GM06990 (cell line): ENCODE results near the gene ADPRHL1.

Source experiments
- DNase-seq: peaks from one replicate; pipeline ENCODE4 v3.0.0-alpha.2; 2011; ENCODE audit not compliant: insufficient read length; ENCODE audit errors: extremely low read depth
- H3K27me3 ChIP-seq: replicated peaks from 2 replicates; pipeline ENCODE4 v1.6.0; 2011; ENCODE audit warnings: low read length; ENCODE audit not compliant: control insufficient read depth, insufficient read depth
- H3K36me3 ChIP-seq: 2 replicates; pipeline ENCODE4 v1.5.1; 2011; ENCODE audit warnings: low read length; ENCODE audit not compliant: control insufficient read depth, insufficient read depth
- H3K4me3 ChIP-seq: replicated peaks from 2 replicates; pipeline ENCODE4 v1.5.1; 2011; ENCODE audit warnings: low read depth, mild to moderate bottlenecking, control low read depth, low read length
- TF ChIP-seq, protein P1 (sequence below): IDR thresholded peaks from 2 replicates; pipeline ENCODE4 v1.5.1; 2011; ENCODE audit warnings: low read length, control low read depth, mild to moderate bottlenecking, inconsistent platforms; ENCODE audit not compliant: insufficient read depth, poor library complexity, severe bottlenecking

Gene ADPRHL1

GRCh38 chr13:113358653-113359190 lies 94.6 kb downstream of the ADPRHL1 start:
- H3K36me3 ChIP-seq = no peaks in the 10 kb centered on the region
- DNase-seq = no peak
- no peaks in the 10 kb centered on the region; the same call in 1 of the 2 replicates for H3K27me3 ChIP-seq
- no peak overlapping the region for H3K4me3 ChIP-seq
- TF ChIP-seq, protein P1, sequence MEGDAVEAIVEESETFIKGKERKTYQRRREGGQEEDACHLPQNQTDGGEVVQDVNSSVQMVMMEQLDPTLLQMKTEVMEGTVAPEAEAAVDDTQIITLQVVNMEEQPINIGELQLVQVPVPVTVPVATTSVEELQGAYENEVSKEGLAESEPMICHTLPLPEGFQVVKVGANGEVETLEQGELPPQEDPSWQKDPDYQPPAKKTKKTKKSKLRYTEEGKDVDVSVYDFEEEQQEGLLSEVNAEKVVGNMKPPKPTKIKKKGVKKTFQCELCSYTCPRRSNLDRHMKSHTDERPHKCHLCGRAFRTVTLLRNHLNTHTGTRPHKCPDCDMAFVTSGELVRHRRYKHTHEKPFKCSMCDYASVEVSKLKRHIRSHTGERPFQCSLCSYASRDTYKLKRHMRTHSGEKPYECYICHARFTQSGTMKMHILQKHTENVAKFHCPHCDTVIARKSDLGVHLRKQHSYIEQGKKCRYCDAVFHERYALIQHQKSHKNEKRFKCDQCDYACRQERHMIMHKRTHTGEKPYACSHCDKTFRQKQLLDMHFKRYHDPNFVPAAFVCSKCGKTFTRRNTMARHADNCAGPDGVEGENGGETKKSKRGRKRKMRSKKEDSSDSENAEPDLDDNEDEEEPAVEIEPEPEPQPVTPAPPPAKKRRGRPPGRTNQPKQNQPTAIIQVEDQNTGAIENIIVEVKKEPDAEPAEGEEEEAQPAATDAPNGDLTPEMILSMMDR = no peak

GRCh38 chr13:113357529-113357928 lies 95.8 kb downstream of the ADPRHL1 start:
- Histone ChIP-seq H3K4me3 (no peak overlapping the region), H3K27me3 (no peaks in the 10 kb centered on the region), H3K36me3 (no peaks in the 10 kb centered on the region)
- no peak for DNase-seq
- TF ChIP-seq, protein P1 = no peak

- Histone ChIP-seq H3K4me3 (no peak overlapping the region), H3K27me3 (no peaks in the 10 kb centered on the region), H3K36me3 (no peaks in the 10 kb centered on the region)
- TF ChIP-seq, protein P1 = no peak
- no peak for DNase-seq
Observed at GRCh38 chr13:113356596-113356995, 96.7 kb downstream of the ADPRHL1 start.

DNA sequence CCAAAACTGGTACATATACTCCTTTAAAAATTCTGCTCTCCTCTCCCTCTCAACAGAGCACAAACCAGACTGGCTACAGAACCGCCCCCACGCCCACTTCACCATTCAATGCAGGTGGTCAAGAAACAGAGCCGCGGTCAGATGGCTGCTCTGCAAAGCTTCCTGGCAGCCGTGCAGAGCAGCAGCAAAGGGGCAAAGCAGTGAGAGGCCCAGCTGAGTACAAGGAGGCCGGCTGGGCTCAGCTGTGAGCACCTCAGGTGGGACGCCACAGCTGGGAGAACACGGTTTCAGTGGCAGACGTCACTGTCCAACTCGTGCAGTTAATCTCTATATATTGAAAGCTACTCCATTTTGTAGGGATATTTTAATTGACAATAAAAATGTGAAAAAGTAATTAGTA lies 97.7 kb downstream of the ADPRHL1 start:
- Histone ChIP-seq H3K27me3 (no peaks in the 10 kb centered on the region), H3K4me3 (no peak overlapping the region), H3K36me3 (no peaks in the 10 kb centered on the region)
- TF ChIP-seq, protein P1 = no peak
- DNase-seq = no peak

DNA sequence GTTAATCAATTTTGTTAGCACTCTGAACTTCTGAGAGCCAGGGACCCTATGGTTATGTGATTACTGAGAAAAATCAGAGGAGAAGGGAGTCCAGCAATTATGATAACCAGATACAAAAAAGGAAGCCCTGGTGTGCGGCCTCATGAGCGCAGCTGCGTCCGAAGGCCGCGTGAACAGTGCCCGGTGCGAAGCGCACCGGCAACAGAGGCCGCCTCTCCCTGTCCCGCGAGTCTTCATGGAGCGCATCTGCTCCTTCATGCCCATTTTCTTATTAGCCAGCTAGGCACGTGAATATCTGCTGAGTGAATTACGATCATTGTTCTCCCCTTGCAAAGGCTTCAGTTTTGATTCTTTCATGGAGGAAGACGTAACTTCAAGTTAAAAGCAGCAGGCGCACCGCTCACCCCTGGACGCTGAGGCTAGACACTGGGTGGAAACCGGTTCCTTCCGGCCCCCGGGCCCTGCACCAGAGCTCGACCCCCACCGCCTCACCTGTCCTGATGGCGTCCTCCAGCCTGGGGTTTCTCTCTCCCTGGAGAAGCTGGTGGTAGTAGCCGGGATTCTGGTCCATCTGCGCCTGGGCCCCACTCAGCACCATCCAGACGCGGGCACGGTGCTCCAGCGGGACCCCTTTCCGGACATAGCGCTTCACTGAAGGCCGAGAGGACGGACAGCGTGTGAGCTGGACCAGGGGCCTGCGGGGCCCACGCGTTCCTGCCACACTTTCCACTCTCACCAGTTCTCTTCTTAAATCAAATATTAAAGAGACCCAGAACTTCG lies 98.3 kb downstream of the ADPRHL1 start:
- TF ChIP-seq, protein P1 = no peak
- Histone ChIP-seq H3K27me3 (no peaks in the 10 kb centered on the region), H3K4me3 (no peak overlapping the region), H3K36me3 (no peaks in the 10 kb centered on the region)
- no peak for DNase-seq
